H1 (cell line): Measurements from ENCODE around the gene TMEM140.
A peak's percentile ranks its signal among the peaks of the same experiment; 100 is the strongest.

ENCODE experiments used
- CEBPB ChIP-seq: IDR thresholded peaks from 2 replicates; pipeline ENCODE4 v1.6.1; 2012; ENCODE audit warnings: low read depth, low read length
- CHD2 ChIP-seq: IDR thresholded peaks from 2 replicates; pipeline ENCODE4 v1.6.1; 2012; ENCODE audit warnings: low read length, improper control_type of control experiment
- CTCF ChIP-seq, 3 experiments: IDR thresholded peaks; 1 replicate in 2 of 3; 2 replicates in 1 of 3; pipeline versions ENCODE4 v1.5.1 to v1.6.1; 2011; ENCODE audit warnings: low read length in 3 of 3, mild to moderate bottlenecking in 3 of 3, inconsistent platforms in 2 of 3, low read depth in 1 of 3, moderate library complexity in 1 of 3; ENCODE audit not compliant: insufficient read depth in 1 of 3; ENCODE audit errors: control extremely low read depth in 1 of 3
- EZH2 ChIP-seq: fragments of 200-600 bp; sonication (generic); IDR thresholded peaks from 2 replicates; pipeline ENCODE4 v1.7.1; 2012; ENCODE audit warnings: low read depth, mild to moderate bottlenecking, moderate library complexity, low read length, inconsistent platforms; ENCODE audit not compliant: severe bottlenecking
- FOSL1 ChIP-seq: IDR thresholded peaks from 2 replicates; pipeline ENCODE4 v1.6.1; 2011; ENCODE audit warnings: mild to moderate bottlenecking, low read depth, low read length, moderate library complexity; ENCODE audit not compliant: insufficient read depth
- JUN ChIP-seq: IDR thresholded peaks from 2 replicates; pipeline ENCODE4 v1.6.1; 2011; ENCODE audit warnings: low read depth, mild to moderate bottlenecking, improper control_type of control experiment, low read length
- POLR2A ChIP-seq, 2 experiments: IDR thresholded peaks; 1 replicate in 1 of 2; 2 replicates in 1 of 2; pipeline ENCODE4 v1.6.1; 2011; ENCODE audit warnings: low read depth in 2 of 2, low read length in 2 of 2, mild to moderate bottlenecking in 2 of 2; ENCODE audit errors: control extremely low read depth in 1 of 2
- POLR2AphosphoS5 ChIP-seq: IDR thresholded peaks from 2 replicates; pipeline ENCODE4 v1.6.1; 2011; ENCODE audit warnings: low read depth, low read length
- RFX5 ChIP-seq: IDR thresholded peaks from 2 replicates; pipeline ENCODE4 v1.6.1; 2011; ENCODE audit warnings: low read depth, low read length, improper control_type of control experiment, borderline replicate concordance
- SIN3A ChIP-seq, 2 experiments: IDR thresholded peaks in 1 of 2; conservative IDR thresholded peaks in 1 of 2; 2 replicates each; pipeline ENCODE4 v1.6.1; 2011 to 2012; ENCODE audit warnings: low read length in 2 of 2, improper control_type of control experiment in 1 of 2, low read depth in 1 of 2, mild to moderate bottlenecking in 1 of 2
- ZNF274 ChIP-seq: IDR thresholded peaks from 2 replicates; pipeline ENCODE4 v1.7.0; 2012; ENCODE audit warnings: low read length, borderline replicate concordance; ENCODE audit errors: extremely low read depth

DNA sequence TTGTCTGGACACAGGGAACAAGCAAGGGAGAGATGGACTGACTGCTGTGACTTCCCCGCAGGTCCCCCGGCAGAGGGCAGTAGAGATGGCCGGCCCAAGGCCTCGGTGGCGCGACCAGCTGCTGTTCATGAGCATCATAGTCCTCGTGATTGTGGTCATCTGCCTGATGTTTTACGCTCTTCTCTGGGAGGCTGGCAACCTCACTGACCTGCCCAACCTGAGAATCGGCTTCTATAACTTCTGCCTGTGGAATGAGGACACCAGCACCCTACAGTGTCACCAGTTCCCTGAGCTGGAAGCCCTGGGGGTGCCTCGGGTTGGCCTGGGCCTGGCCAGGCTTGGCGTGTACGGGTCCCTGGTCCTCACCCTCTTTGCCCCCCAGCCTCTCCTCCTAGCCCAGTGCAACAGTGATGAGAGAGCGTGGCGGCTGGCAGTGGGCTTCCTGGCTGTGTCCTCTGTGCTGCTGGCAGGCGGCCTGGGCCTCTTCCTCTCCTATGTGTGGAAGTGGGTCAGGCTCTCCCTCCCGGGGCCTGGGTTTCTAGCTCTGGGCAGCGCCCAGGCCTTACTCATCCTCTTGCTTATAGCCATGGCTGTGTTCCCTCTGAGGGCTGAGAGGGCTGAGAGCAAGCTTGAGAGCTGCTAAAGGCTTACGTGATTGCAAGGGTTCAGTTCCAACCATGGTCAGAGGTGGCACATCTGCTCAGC, 16.6 kb downstream of the TMEM140 start:
- peak in 1 of 2 experiments; percentile 57; a peak in 1 of 3 replicates for TF ChIP-seq POLR2A (IDR thresholded peaks at IDR 0.05; ENCODE audit: control extremely low read depth in 1 of 2, low read depth in 2 of 2, low read length in 2 of 2)
- TF ChIP-seq RFX5: no peak
- no peak for TF ChIP-seq ZNF274
- no peak for TF ChIP-seq EZH2
- TF ChIP-seq POLR2AphosphoS5: peak; percentile 53; the same call in 1 of the 2 replicates
- TF ChIP-seq CEBPB: no peak
- TF ChIP-seq SIN3A (conservative IDR thresholded peaks at IDR 0.05 in 1 of 2, IDR thresholded peaks at IDR 0.05 in 1 of 2; ENCODE audit: low read depth in 1 of 2, low read length in 2 of 2): no peak
- TF ChIP-seq CTCF (IDR thresholded peaks at IDR 0.05; ENCODE audit: control extremely low read depth in 1 of 3, insufficient read depth in 1 of 3, low read depth in 1 of 3, low read length in 3 of 3): peak in 1 of 3 experiments; percentile 24; a peak in 1 of 4 replicates
- no peak for TF ChIP-seq JUN
- no peak for TF ChIP-seq FOSL1
- TF ChIP-seq CHD2: no peak
